Cardiac fibroblast (primary cell): Measurements from ENCODE around the gene SAT2.
A peak's percentile ranks its signal among the peaks of the same experiment; 100 is the strongest.

Experiments
- DNase-seq, 2 donors: peaks; one replicate each; pipeline versions ENCODE4 v3.0.0 to v3.0.0-alpha.2; 2010; ENCODE audit warnings: low read depth in 2 of 2
- H3K4me3 ChIP-seq, 2 donors: replicated peaks in 1 of 2; 1 replicate in 1 of 2; 2 replicates in 1 of 2; pipeline ENCODE4 v1.5.1; 2011; ENCODE audit warnings: low read depth in 2 of 2, low read length in 2 of 2, mild to moderate bottlenecking in 2 of 2, moderate library complexity in 1 of 2
- TF ChIP-seq, protein P1 (sequence below): IDR thresholded peaks from one replicate; pipeline ENCODE4 v1.5.1; 2011; ENCODE audit warnings: low read depth, mild to moderate bottlenecking, low read length, inconsistent platforms

The SAT2 gene

DNA sequence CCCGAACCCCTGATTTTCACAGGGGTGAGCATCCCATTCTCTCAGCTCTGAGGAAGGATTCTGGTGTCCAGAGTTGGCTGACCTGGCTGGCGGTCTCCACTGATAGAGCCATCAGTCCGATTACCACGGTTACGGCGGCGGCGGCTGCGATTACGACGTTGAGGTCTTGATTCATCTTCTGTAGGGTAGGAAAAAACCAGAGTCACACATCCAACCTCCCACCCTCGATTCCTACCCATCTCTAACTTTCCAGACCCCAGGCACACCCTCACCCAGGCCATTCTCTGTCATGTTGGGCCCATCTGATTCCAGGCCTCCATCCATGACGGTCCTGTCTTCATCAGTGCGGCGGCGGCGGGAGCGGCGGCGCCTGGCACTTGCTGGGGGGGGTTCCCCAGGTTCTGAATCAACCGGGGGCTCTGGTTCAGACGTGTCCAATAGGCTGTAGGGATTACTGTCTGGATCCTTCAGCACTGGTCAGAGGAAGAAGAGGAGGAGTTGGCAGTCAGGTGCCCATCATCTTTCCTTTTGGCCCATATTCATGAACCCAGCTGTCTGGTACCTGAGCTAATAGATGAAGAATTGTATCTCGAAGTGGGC lies 35.1 kb downstream of the SAT2 start:
- no peak overlapping the region for H3K4me3 ChIP-seq
- TF ChIP-seq, protein P1, sequence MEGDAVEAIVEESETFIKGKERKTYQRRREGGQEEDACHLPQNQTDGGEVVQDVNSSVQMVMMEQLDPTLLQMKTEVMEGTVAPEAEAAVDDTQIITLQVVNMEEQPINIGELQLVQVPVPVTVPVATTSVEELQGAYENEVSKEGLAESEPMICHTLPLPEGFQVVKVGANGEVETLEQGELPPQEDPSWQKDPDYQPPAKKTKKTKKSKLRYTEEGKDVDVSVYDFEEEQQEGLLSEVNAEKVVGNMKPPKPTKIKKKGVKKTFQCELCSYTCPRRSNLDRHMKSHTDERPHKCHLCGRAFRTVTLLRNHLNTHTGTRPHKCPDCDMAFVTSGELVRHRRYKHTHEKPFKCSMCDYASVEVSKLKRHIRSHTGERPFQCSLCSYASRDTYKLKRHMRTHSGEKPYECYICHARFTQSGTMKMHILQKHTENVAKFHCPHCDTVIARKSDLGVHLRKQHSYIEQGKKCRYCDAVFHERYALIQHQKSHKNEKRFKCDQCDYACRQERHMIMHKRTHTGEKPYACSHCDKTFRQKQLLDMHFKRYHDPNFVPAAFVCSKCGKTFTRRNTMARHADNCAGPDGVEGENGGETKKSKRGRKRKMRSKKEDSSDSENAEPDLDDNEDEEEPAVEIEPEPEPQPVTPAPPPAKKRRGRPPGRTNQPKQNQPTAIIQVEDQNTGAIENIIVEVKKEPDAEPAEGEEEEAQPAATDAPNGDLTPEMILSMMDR: no peak
- DNase-seq: no peak

DNA sequence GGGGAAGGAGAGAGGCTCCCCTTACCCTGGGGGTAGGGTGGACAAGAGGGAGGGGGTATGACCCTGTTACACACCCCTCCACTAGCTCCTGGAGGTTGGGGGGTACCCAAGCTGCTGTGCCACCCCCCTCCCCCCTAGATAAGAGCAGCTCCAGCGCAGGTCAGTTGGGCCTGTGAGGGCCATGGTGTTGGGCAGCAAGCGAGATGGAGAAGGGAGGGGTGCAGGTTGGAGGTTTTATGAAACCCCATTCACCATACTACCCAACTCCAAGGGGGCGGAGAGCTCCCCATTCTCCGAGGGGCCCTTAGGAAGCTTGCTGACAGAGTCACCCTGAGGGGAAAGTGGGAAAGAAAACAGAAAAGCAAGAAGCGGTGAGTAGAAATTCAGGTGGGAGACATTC lies 36.0 kb downstream of the SAT2 start:
- DNase-seq: no peak
- no peak overlapping the region for H3K4me3 ChIP-seq
- TF ChIP-seq, protein P1: no peak

DNA sequence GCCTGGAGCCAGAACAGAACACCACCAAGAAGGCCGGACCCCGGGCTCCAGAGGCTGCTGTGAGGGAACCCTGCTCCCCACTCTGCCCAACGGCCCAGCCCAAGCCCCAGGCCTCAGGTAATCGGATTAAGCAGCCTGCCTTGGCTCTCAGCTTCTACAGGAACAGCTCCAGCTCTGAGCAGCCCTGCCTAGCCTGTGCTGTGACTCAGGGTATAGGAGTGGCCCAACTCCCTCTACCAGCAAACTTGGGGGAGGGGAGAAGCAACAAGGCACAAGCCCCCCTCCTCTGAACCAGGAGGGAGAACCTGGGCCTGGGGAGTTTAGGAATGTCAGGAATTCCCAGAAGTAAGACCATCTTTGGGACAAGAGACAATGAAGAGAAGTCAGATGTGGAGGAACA lies 36.9 kb downstream of the SAT2 start:
- peak in 1 of 2 donors; percentile 66 for DNase-seq
- H3K4me3 ChIP-seq: no peak overlapping the region
- TF ChIP-seq, protein P1: no peak

DNA sequence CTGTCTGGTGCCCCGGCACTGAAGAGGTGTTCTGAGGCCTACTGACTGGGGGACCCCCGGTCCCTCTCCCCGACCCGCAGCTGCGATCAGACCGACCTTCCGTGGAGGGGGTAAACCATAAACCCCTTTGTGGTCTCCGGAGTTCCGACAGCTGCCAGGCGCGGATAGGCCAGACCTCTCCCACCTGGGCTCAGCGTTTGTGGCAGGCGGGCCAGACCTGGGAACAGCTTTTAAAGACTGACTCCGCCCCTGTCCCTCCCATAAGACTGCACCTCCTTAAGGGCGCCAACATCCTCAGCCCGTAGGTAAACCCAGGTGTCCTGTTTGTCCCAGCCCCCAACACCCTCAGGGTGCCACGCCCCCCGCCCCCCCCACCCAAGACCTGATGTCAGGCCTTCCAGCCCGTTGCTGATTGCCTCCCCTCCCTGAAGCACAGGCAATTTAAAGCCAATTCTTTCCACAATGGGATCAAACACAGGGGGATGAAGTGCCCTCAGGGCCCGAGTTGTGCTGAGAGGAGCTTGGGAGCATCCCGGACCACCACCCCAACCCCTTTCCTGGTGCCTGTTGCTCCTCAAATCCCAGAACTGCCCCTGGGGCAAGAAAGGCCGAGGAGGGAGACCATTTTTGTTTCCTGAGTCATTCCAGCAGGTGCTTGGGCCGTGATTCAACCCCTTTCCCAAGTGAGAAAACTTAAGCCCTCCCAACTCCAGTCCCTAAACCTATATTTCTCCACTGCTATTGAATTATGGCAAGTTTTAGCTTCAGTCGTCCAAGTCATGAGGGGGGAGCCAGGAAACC lies 37.5 kb downstream of the SAT2 start, which contains the start of gene SOX15:
Gene SOX15 (minus strand): TSS at position 204 of the 801 bp plus-strand sequence. CDS start 418 bp downstream, outside the sequence.
- TF ChIP-seq, protein P1: no peak
- no peak within 1 kb of the TSS for H3K4me3 ChIP-seq
- peak in 1 of 2 donors; percentile 66 for DNase-seq

DNA sequence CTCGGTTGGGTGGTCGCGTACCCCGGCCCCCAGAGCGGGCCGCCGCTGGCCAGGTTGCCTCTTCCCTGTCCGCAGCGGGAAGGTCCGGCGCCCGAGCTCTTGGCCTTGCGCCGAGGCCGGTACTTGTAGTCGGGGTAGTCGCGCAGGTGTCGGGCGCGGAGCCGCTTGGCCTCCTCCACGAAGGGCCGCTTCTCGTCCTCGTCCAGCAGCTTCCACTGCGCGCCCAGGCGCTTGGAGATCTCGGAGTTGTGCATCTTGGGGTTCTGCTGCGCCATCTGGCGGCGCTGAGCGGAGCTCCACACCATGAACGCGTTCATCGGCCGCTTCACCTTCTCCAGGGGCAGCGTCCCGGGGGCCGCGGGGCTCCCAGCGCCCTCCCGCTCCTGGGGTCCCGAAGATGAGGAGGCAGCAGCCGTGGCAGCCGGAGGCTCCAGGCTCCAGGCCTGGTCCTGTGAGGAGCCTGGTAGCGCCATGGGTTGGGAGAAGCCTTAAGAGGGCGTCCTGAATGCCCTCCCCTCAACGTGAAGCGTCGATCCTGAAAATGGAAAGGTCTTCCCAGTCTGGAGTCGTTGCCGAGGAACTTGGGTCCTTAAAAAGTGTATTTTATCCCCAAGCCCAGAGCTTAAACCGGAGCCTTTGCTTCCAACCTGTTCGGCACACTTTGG lies 38.3 kb downstream of the SAT2 start:
- no peak overlapping the region for H3K4me3 ChIP-seq
- TF ChIP-seq, protein P1: peak; percentile 88
- DNase-seq: peak; percentile 89

DNA sequence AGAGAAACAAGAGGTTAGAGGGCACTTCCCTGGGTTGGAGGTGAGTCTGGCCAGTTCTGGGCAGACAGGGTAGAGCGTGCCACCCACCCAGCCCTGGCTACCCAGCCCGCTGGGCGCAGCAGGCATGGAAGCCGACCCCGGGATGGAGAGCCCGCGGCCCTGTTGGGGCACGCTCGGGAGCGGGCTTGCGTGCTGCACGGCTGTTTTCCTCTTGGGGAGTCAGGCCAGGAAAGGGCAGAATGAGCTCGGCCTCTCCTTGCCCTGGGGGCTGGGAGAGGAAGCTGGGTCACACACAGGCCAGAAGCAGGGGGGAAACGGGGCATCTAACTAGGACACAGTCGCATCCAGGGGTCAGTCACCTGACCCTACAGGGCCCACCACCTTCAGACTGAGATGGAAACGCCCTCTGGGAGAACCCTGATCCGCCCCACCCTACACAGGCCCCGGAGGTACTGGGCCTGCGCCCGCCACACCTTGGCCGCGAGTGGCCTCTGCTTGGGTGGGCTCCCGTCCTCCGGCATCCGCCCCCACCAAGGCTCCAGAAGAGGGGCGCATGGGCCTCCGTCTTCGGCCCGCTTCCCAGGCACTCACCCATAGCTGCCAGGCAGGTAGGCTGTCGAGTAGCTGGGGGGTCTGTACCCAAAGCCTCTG lies 38.9 kb downstream of the SAT2 start:
- no peak for DNase-seq
- no peak overlapping the region for H3K4me3 ChIP-seq
- TF ChIP-seq, protein P1: no peak
